GM13976 (cell line): Measurements from ENCODE around the gene PPCS.
"Not testable (repeated sequence)": the region's sequence is repeated elsewhere in the genome, so short reads cannot be mapped to it uniquely, and the experiment has no call there.

Experiments used
- DNase-seq: peaks from one replicate; pipeline ENCODE4 v3.0.0; 2012; ENCODE audit warnings: low spot score
- in situ Hi-C: fragments of 300-500 bp; cut with MboI; formaldehyde crosslinking; loops from one replicate; pipeline ENCODE4 v1.12.0; 2022; ENCODE audit warnings: low sequenced_read_pairs, mixed read lengths, inconsistent platforms; ENCODE audit not compliant: unreplicated experiment
- TF ChIP-seq, protein P1 (sequence below): IDR thresholded peaks from 2 replicates; pipeline ENCODE4 v1.5.1; 2012; ENCODE audit warnings: borderline replicate concordance, mild to moderate bottlenecking; ENCODE audit not compliant: insufficient read depth; ENCODE audit errors: extremely low read depth, missing control alignments, control extremely low read depth

Gene PPCS

DNA sequence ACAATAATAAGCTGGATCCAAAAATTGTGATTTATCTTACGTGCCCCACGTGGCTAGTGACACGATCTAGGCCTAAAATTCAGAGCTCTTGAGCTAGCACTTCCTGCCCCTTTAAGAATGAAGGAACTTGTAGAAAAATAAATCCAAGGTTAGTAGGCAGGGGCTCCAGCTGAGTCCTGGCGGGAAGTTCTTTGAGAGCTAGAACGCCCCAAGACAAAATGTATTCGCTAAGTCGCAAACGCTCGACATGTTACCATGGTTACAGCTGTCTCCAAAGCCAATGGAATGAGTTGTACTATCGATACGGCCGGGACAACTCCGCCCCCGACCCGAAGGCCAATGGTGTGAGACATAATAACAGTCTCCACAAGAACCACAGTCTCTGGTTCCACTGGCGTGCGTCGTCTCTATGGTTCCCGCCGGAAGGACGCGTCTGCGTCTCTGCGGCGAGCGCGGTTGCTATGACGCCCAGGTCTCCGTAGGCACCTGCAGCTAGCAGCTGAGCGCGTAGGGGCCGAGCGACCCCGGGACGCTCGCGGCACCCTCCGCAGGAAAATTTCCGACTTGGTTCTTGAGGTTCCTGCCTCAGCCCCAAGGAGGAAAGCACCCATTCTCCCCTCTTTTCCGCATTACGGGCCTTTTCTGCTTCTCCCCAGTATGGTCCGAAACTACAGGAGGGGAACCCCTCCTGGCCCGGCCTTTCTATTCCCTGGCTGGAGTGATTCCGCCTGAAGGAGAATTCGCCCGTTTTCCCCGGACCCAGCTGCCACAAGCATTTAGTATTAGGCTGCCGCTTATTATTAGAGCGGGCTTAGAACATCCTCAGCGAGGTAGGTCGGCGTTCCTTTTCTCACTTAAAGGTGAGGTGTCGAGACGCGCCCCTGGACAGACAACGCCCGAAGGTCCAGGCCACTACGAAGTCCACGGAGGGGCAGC, 6.8 kb downstream of the PPCS start, which contains the start of gene CCDC30:
Gene CCDC30 (plus strand): TSS at position 459 of the 936 bp plus-strand sequence. CDS start 17,266 bp downstream, outside the sequence.
- in situ Hi-C loops: no loop called here
- TF ChIP-seq, protein P1, sequence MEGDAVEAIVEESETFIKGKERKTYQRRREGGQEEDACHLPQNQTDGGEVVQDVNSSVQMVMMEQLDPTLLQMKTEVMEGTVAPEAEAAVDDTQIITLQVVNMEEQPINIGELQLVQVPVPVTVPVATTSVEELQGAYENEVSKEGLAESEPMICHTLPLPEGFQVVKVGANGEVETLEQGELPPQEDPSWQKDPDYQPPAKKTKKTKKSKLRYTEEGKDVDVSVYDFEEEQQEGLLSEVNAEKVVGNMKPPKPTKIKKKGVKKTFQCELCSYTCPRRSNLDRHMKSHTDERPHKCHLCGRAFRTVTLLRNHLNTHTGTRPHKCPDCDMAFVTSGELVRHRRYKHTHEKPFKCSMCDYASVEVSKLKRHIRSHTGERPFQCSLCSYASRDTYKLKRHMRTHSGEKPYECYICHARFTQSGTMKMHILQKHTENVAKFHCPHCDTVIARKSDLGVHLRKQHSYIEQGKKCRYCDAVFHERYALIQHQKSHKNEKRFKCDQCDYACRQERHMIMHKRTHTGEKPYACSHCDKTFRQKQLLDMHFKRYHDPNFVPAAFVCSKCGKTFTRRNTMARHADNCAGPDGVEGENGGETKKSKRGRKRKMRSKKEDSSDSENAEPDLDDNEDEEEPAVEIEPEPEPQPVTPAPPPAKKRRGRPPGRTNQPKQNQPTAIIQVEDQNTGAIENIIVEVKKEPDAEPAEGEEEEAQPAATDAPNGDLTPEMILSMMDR: no peak
- peak; percentile 97 for DNase-seq

DNA sequence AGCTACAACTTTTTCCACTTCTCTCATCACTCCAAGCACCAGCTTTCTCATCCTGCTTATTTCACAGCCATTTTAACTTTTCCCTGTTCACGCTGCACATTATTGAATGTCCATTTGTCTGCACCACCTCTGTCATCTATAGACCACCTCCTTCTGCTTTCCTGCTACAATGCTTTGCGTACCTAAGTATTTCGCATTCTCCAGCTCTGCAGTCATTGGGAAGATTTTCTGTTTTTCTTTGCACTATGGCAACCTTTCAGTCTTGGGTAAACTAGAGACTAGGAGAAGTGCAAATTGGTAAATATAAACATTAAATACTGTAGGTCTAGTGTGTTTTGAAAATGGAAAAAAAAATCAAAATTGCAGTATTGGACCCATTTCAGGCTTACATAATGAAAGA, 7.6 kb downstream of the PPCS start:
- TF ChIP-seq, protein P1: no peak
- in situ Hi-C loops: no loop called here
- no peak for DNase-seq

DNA sequence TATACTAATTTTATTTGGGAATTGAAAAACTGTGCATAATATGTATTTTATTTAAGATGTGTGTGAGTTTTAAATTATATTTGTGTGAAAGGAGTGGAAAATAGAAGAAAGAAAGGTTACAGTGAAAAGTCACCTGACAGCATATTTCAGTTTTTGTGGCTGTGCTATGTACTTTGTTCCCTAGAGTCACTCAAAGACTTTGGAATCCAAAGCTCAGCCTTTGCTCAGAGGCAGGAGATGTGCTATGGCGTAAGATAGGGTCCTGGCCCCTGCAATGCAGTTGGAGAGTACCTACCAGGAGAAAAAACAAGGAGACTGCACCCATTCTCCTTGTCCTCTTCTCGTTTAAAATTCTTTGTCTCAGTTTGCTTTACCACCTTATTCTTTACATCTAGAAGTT, 9.7 kb downstream of the PPCS start:
- in situ Hi-C loops: no loop called here

DNA sequence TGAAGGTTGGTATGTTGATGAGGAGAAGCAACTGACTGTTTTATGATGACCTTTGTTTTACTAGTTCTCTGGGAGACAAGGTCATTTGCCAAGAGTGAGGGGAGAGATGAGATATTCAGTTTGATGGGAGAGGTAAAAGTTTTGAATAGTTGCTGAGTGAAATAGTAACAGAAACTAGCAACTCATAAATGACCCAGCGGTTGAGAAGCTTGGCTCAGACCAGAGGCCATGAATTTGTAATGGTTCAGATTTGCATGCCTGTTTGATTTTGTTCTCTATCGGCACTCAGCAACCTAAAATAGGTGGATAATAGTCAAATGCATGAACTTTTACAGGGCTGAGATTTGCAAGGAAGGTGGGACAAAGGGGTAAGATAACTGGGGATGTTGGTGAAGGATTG, 13.4 kb downstream of the PPCS start:
- in situ Hi-C loops: no loop called here
- peak; percentile 20 for DNase-seq
- TF ChIP-seq, protein P1: no peak

More for the DNA sequence above, 9.7 kb downstream of the PPCS start:
- TF ChIP-seq, protein P1: no peak
- DNase-seq: no peak

DNA sequence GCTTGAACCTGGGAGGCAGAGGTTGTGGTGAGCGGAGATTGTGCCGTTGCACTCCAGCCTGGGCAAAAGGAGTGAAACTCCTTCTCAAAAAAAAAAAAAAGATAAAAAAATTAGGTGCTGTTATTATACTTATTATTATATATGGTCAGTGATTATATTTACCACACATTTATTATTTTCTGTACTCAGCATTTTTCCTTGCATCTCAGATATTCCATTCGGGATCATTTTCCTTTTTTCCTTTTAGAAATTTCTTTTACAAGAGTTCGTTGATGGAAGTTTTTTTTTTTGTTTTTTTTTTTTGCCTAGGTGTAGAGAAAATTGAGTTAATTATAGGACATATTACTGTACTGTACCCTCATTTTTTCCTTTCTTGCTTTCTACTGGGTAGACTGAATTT, 20.3 kb downstream of the PPCS start:
- TF ChIP-seq, protein P1: no peak
- in situ Hi-C loops: no loop called here
- no peak for DNase-seq

DNA sequence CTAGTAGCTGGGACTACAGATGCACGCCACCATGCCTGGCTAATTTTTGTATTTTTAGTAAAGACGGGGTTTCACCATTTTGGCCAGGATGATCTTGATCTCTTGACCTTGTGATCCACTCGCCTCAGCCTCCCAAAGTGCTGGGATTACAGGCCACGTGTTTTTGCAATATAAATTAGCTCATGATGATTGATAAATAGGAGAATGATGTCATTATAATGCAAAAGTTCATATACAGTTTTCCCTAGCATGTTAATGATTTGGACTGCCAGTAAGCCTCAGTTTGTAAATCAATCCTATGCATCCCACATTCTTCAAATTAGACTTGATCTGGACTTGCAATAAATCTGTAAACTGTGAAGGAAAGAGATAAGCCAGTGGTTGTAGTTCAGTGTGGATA, 21.0 kb downstream of the PPCS start:
- in situ Hi-C loops, DNase-seq: not testable (repeated sequence)

DNA sequence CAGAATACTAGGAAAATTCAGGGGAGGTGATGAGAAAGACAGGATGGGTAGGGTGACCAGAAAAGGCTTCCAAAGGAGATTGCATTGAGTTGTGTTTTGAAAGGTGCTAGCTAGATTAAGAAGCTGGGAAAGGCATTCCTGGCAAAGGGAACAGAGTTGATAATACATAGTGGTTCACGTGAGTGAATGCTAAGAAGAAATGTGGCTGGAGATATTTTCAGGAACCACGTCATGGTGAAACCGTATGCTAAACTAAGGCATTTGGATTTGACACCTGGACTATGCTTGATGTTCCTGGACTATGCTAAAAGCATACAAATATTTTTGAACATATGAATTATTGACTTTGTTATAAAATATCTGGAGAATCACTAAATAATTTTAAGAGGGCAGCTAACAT, 21.4 kb downstream of the PPCS start:
- no peak for DNase-seq
- in situ Hi-C loops: no loop called here
- TF ChIP-seq, protein P1: no peak
